ENCODE measurements around the gene CCNT2. TPM values are rescaled to one million over a fixed set of nuclear protein-coding genes. Genes with fewer than 3 reads are reported as not detected.

CCNT2 gene
- total and polyA plus RNA-seq, 3 donors from 2014 or later, result 28.2 to 52.8 (median 49.3) TPM

GRCh38 chr2:134934150-134934549, 15.5 kb downstream of the CCNT2 start:
- no peak for DNase-seq
- 39 to 48% methylated on average over 2 of the region's 2 CpGs for WGBS, 2 donors
- no peaks in the 10 kb centered on the region for H3K27me3 ChIP-seq
- H3K4me3 ChIP-seq, result no peak overlapping the region
- TF ChIP-seq POLR2A (IDR thresholded peaks at IDR 0.05), result no peak
- no peak for TF ChIP-seq CTCF (IDR thresholded peaks at IDR 0.05)
- H3K4me1 ChIP-seq, result peaks cover 22% of the 10 kb centered on the region
- H3K27ac ChIP-seq, result no peak overlapping the region
- no peaks in the 10 kb centered on the region for H3K36me3 ChIP-seq (ENCODE audit: low read depth, missing control alignments)
- H3K9me3 ChIP-seq, result no peaks in the 10 kb centered on the region
- intact Hi-C loops (cut with DNase I; ENCODE audit: low total_unique reads), result no loop called here

GRCh38 chr2:134934641-134935040, 16.0 kb downstream of the CCNT2 start:
- 31 to 50% methylated on average over 1 of the region's 1 CpG for WGBS, 2 donors
- no peak overlapping the region for H3K27ac ChIP-seq
- peaks cover 22% of the 10 kb centered on the region for H3K4me1 ChIP-seq
- no peaks in the 10 kb centered on the region for H3K27me3 ChIP-seq
- no peak for DNase-seq
- H3K36me3 ChIP-seq (ENCODE audit: low read depth, missing control alignments), result no peaks in the 10 kb centered on the region
- no peaks in the 10 kb centered on the region for H3K9me3 ChIP-seq
- intact Hi-C loops (cut with DNase I; ENCODE audit: low total_unique reads), result no loop called here
- TF ChIP-seq POLR2A (IDR thresholded peaks at IDR 0.05), result no peak
- no peak for TF ChIP-seq CTCF (IDR thresholded peaks at IDR 0.05)
- no peak overlapping the region for H3K4me3 ChIP-seq

- TF ChIP-seq POLR2A (IDR thresholded peaks at IDR 0.05) (no peak), CTCF (IDR thresholded peaks at IDR 0.05) (no peak)
- H3K4me1 ChIP-seq, result peaks cover 22% of the 10 kb centered on the region
- no peaks in the 10 kb centered on the region for H3K9me3 ChIP-seq
- no peak overlapping the region for H3K27ac ChIP-seq
- no peak overlapping the region for H3K4me3 ChIP-seq
- intact Hi-C loops (cut with DNase I; ENCODE audit: low total_unique reads), result no loop called here
- no peak for DNase-seq
- H3K36me3 ChIP-seq (ENCODE audit: low read depth, missing control alignments), result no peaks in the 10 kb centered on the region
- 62 to 67% methylated on average over 4 of the region's 4 CpGs for WGBS, 2 donors
- no peaks in the 10 kb centered on the region for H3K27me3 ChIP-seq
Observed at GRCh38 chr2:134936691-134937090, 18.1 kb downstream of the CCNT2 start.

DNA sequence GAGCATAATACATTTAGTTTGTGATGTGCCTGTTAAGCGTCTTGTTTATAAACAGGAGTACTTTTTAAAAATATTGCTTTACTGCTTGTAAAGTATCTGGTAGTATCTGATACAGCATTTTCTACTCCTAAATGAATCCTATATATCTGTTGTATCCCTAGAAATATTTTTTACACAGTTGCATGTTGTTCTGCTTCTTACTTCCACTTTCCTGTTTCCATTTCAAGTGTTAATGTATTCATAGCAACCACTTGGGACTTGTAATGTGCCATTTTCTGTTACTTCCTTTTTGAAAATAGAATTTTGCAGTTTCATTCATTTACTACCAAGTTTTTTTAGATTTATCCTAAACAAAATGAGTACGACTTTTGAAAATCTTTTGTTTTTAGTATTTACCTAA, 24.9 kb downstream of the CCNT2 start:
- H3K9me3 ChIP-seq, result no peaks in the 10 kb centered on the region
- no peak overlapping the region for H3K27ac ChIP-seq
- DNase-seq, result no peak
- intact Hi-C loops (cut with DNase I; ENCODE audit: low total_unique reads), result no loop called here
- 90 to 92% methylated on average over 2 of the region's 2 CpGs for WGBS, 2 donors
- no peaks in the 10 kb centered on the region for H3K4me1 ChIP-seq
- H3K27me3 ChIP-seq, result no peaks in the 10 kb centered on the region
- no peak for TF ChIP-seq POLR2A (IDR thresholded peaks at IDR 0.05)
- no peak for TF ChIP-seq CTCF (IDR thresholded peaks at IDR 0.05)
- H3K4me3 ChIP-seq, result no peak overlapping the region
- H3K36me3 ChIP-seq (ENCODE audit: low read depth, missing control alignments), result no peaks in the 10 kb centered on the region

DNA sequence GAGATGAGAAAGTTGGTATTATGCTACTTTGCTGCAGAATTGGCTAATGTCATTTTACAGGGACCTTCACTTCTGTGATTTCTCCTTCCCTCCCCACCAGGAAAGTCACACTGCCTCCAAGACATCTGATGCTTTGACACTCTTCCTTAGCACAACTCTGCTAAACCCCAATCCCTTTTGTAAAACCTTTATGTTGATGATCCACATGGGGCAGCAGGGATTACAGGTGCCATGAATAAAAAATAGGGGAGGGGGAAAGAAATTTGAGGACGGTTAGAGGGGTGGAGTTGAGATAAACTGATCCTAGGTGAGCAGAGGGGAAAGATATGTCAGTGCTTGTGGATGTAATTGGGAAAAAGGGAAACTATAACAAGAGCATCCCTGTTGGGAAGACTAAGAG, 26.4 kb downstream of the CCNT2 start:
- no peak for DNase-seq
- H3K27me3 ChIP-seq, result no peaks in the 10 kb centered on the region
- H3K4me1 ChIP-seq, result no peaks in the 10 kb centered on the region
- TF ChIP-seq POLR2A (IDR thresholded peaks at IDR 0.05), result no peak
- TF ChIP-seq CTCF (IDR thresholded peaks at IDR 0.05), result no peak
- WGBS, 2 donors, result 63 to 83% methylated on average over 1 of the region's 1 CpG
- no peak overlapping the region for H3K4me3 ChIP-seq
- no peak overlapping the region for H3K27ac ChIP-seq
- intact Hi-C loops (cut with DNase I; ENCODE audit: low total_unique reads), result no loop called here
- H3K36me3 ChIP-seq (ENCODE audit: low read depth, missing control alignments), result no peaks in the 10 kb centered on the region
- no peaks in the 10 kb centered on the region for H3K9me3 ChIP-seq
